DMS79 treated with DMSO at 0.1 percent for 48 hours (cell line): ENCODE data around the gene BMP5.

Experiments
- DNase-seq: peaks from one replicate; lab custom pipeline; 2025; lab: John Stamatoyannopoulos, UW

BMP5 gene

GRCh38 chr6:55708711-55709110 lies 166.7 kb downstream of the BMP5 start:
- no peak for DNase-seq

- DNase-seq, result no peak
Measured at GRCh38 chr6:55705451-55706440, 169.6 kb downstream of the BMP5 start.

GRCh38 chr6:55704421-55704820 lies 171.0 kb downstream of the BMP5 start:
- no peak for DNase-seq
